GM23248 (cell line): ENCODE measurements around the gene RNF126. TPM values are rescaled to one million over a fixed set of nuclear protein-coding genes. Genes with fewer than 3 reads are reported as not detected.

Source experiments
- DNase-seq: peaks from one replicate; pipeline ENCODE4 v3.0.0-alpha.2; 2015
- H2AFZ ChIP-seq: fragments of 200-600 bp; sonication (generic); 2 replicates; pipeline ENCODE4 v1.6.1; 2016; ENCODE audit warnings: antibody characterized with exemption
- H3F3A ChIP-seq: fragments of 200-600 bp; sonication (generic); 2 replicates; pipeline ENCODE4 v1.6.1; 2016; ENCODE audit warnings: mild to moderate bottlenecking, antibody characterized with exemption, mixed run types; ENCODE audit not compliant: insufficient read depth
- H3K27ac ChIP-seq: fragments of 200-600 bp; sonication (generic); 2 replicates; pipeline ENCODE4 v1.5.1; 2016; ENCODE audit warnings: mild to moderate bottlenecking
- H3K27me3 ChIP-seq: fragments of 200-600 bp; sonication (generic); replicated peaks from 2 replicates; pipeline ENCODE4 v1.6.1; 2016; ENCODE audit warnings: mild to moderate bottlenecking; ENCODE audit not compliant: insufficient read depth
- H3K36me3 ChIP-seq: fragments of 200-600 bp; sonication (generic); 2 replicates; pipeline ENCODE4 v1.6.1; 2016; ENCODE audit warnings: low read depth, mild to moderate bottlenecking
- H3K4me1 ChIP-seq: fragments of 200-600 bp; sonication (generic); 2 replicates; pipeline ENCODE4 v1.6.1; 2016; ENCODE audit warnings: mild to moderate bottlenecking; ENCODE audit not compliant: insufficient read depth
- H3K4me2 ChIP-seq: fragments of 200-600 bp; sonication (generic); one replicate; pipeline ENCODE4 v1.6.1; 2016; ENCODE audit warnings: mild to moderate bottlenecking; ENCODE audit not compliant: unreplicated experiment
- H3K4me3 ChIP-seq: fragments of 200-600 bp; sonication (generic); 2 replicates; pipeline ENCODE4 v1.5.1; 2016; ENCODE audit warnings: mild to moderate bottlenecking
- H3K79me2 ChIP-seq: fragments of 200-600 bp; sonication (generic); 2 replicates; pipeline ENCODE4 v1.6.1; 2016; ENCODE audit warnings: mild to moderate bottlenecking; ENCODE audit not compliant: insufficient read depth
- H3K9ac ChIP-seq: fragments of 200-600 bp; sonication (generic); 2 replicates; pipeline ENCODE4 v1.6.1; 2016; ENCODE audit warnings: mild to moderate bottlenecking
- H3K9me2 ChIP-seq: fragments of 200-600 bp; sonication (generic); 2 replicates; pipeline ENCODE4 v1.6.1; 2016; ENCODE audit warnings: mixed run types, mild to moderate bottlenecking, moderate library complexity; ENCODE audit not compliant: insufficient read depth
- H3K9me3 ChIP-seq: fragments of 200-600 bp; sonication (generic); one replicate; pipeline ENCODE4 v1.6.1; 2017; ENCODE audit warnings: low read depth
- H4K20me1 ChIP-seq: fragments of 200-600 bp; sonication (generic); 2 replicates; pipeline ENCODE4 v1.6.0; 2016; ENCODE audit not compliant: insufficient read depth
- EZH2 ChIP-seq: fragments of 200-600 bp; sonication (generic); IDR thresholded peaks from 2 replicates; pipeline ENCODE4 v1.6.1; 2018; ENCODE audit warnings: antibody characterized with exemption, mild to moderate bottlenecking; ENCODE audit not compliant: insufficient read depth, poor library complexity, severe bottlenecking
- EZH2phosphoT487 ChIP-seq: fragments of 200-600 bp; sonication (generic); IDR thresholded peaks from 2 replicates; pipeline ENCODE4 v1.6.1; 2018; ENCODE audit warnings: antibody characterized with exemption, moderate library complexity, mild to moderate bottlenecking, low read depth; ENCODE audit not compliant: insufficient read depth
- WGBS, 2 experiments: methylation state at CpG; one replicate each; pipeline ENCODE4 v1.1.6; 2015 to 2017; ENCODE audit warnings: low lambda C conversion rate in 2 of 2, low coverage in 1 of 2; ENCODE audit errors: missing lambda C conversion rate in 2 of 2; 5-methylcytosine and 5-hydroxymethylcytosine counted together
- in situ Hi-C: fragments of 300-500 bp; cut with MboI; formaldehyde crosslinking; loops from 2 replicates; pipeline ENCODE4 v1.15.0; 2020
- polyA plus RNA-seq: library from polyadenylated mRNA; unstranded; fragments of >200 nt; fragmentation: Nextera tagmentation; extraction: Ambion mirVana; gene quantifications from 2 replicates; pipeline ENCODE4 v1.2.1, GENCODE V29; 2016
- total RNA-seq: library from RNA; depleted of rRNA; stranded (reverse); fragments of >200 nt; shearing (Covaris generic); gene quantifications from 2 replicates; pipeline ENCODE4 v1.2.3, GENCODE V29; 2014

Gene RNF126
- total and polyA plus RNA-seq, 2 experiments from 2014 or later = 52.7 to 72.4 TPM

DNA sequence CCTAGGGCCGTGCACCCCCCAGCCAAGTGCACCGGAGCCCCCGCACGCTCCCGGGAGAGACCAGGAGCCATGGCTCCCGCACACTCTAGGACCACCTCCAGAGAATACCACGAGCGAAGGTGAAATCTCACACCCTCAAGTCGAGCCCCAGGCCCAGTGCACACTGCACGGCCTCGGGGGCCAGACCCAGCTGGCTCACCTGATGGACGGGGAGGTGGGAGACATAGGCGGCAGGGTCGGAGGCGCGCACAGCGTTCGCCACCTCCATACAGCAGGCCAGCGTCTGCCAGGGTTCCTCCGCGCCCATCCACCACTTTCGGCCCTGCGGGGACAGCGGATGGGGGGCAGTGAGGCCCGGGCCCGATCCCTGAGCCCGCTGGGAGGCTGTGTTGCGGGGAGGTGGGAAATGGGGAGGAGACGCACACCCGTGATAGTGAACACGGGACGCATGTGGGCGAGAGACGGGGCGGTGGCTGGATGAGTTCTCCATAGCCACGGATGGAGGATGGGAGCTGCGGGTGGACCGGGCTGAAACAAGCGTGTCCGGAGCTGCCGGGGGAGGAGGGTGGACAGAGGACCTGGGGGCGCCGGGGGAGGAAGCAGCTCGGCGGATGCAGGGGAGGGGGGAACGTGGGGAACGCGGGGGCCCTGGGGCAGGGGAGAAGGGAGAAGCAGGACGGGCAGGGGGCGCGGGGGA, 42.7 kb downstream of the RNF126 start:
- DNase-seq = no peak
- 92 to 98% methylated on average over 32 to 51 of the region's 51 CpGs for WGBS, 2 experiments
- no peaks in the 10 kb centered on the region for H3K36me3 ChIP-seq

DNA sequence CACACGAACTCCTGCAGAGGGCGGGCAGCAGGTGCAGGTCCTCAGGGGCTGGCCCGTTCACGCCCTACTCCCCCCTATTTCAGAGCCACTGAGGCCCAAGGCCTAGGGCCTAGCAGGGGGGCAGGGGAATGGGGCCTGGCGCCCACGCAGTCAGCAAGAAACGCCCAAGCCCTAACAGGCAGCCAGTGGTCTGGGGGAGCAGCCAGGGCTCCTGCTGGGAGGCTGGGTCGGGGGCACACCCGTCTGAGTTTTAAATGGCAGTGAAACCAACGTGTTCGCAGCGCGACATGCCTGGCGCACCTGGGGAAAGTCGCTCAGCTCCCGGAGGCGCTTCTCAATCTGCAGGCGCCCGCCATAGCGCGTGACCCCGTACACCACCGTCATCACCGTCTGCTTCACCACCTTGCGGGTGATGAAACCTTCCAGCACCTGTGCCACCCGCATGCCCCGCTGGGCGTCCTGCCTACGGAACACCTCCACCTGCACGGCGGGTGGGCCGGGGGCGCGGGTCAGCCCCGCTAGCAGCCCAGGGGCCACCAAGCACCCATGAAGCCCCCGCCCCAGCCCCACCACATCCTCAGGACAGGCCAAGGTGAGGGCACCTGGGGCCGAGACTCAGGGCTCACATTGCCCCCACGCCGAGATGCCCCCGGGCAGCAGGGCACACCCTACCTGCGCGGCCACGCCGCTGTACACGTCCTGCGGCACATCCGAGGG, 43.6 kb downstream of the RNF126 start:
- in situ Hi-C loops = no loop called here
- TF ChIP-seq EZH2phosphoT487 = no peak
- no peak for TF ChIP-seq EZH2
- H3K79me2 ChIP-seq = no peaks in the 10 kb centered on the region
- no peak overlapping the region for H2AFZ ChIP-seq
- no peak overlapping the region for H3K27ac ChIP-seq
- H3K4me2 ChIP-seq = no peak overlapping the region
- no peaks in the 10 kb centered on the region for H3K36me3 ChIP-seq
- H3K9me2 ChIP-seq = no peaks in the 10 kb centered on the region
- WGBS, 2 experiments = 96% methylated on average over 35 to 41 of the region's 47 CpGs
- no peaks in the 10 kb centered on the region for H3K4me1 ChIP-seq
- H3K9me3 ChIP-seq = no peaks in the 10 kb centered on the region
- DNase-seq = no peak
- H3K4me3 ChIP-seq = no peak overlapping the region
- no peaks in the 10 kb centered on the region for H3K27me3 ChIP-seq
- H4K20me1 ChIP-seq = no peaks in the 10 kb centered on the region
- H3F3A ChIP-seq = no peaks in the 10 kb centered on the region
- no peak overlapping the region for H3K9ac ChIP-seq

More for the DNA sequence above, 42.7 kb downstream of the RNF126 start:
- no peak for TF ChIP-seq EZH2
- no peak for TF ChIP-seq EZH2phosphoT487
- Histone ChIP-seq H3K27ac (no peak overlapping the region), H3K9me2 (no peaks in the 10 kb centered on the region), H3K79me2 (no peaks in the 10 kb centered on the region), H2AFZ (no peak overlapping the region), H3K27me3 (no peaks in the 10 kb centered on the region), H3K4me2 (no peak overlapping the region), H3K4me3 (no peak overlapping the region), H3K9me3 (no peaks in the 10 kb centered on the region), H3K4me1 (no peaks in the 10 kb centered on the region), H3K9ac (no peak overlapping the region), H4K20me1 (no peaks in the 10 kb centered on the region), H3F3A (no peaks in the 10 kb centered on the region)
- in situ Hi-C loops = no loop called here

DNA sequence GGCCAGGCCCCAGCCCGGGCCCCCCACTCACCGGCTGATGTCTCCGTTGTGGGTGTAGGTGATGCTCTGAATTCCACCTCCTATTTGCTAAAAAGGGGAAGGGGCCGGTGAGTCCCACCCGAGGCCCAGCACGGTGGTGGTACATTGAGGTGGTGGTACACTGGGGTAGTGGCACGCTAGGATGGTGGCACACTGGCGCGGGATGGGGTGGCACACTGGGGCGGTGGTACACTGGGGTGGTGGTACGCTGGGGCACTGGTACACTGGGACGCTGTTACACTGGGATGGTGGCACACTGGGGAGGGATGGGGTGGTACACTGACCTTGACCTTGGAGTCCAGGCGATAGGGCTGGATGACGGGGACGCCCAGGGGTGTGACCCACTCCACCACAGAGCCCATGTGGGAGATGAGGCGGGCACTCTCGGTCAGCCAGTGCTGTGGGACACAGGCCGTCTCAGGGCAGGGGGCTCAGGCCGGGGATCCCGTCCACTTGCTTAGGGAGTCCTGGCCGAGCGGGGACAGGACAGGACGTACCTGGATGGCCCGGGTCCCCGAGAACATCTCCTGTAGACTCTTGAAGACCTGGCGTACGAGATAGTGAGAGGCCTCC, 44.2 kb downstream of the RNF126 start:
- no peak for DNase-seq
- Histone ChIP-seq H3K9me2 (no peaks in the 10 kb centered on the region), H3K4me2 (no peak overlapping the region), H3K9me3 (no peaks in the 10 kb centered on the region), H3K27ac (no peak overlapping the region), H3K27me3 (no peaks in the 10 kb centered on the region), H3K36me3 (no peaks in the 10 kb centered on the region), H3K79me2 (no peaks in the 10 kb centered on the region), H3K4me1 (no peaks in the 10 kb centered on the region), H2AFZ (no peak overlapping the region), H3K9ac (no peak overlapping the region), H3F3A (no peaks in the 10 kb centered on the region), H4K20me1 (no peaks in the 10 kb centered on the region), H3K4me3 (no peak overlapping the region)
- TF ChIP-seq EZH2phosphoT487 (no peak), EZH2 (no peak)
- in situ Hi-C loops = no loop called here
- 97% methylated on average over 26 to 27 of the region's 27 CpGs for WGBS, 2 experiments

DNA sequence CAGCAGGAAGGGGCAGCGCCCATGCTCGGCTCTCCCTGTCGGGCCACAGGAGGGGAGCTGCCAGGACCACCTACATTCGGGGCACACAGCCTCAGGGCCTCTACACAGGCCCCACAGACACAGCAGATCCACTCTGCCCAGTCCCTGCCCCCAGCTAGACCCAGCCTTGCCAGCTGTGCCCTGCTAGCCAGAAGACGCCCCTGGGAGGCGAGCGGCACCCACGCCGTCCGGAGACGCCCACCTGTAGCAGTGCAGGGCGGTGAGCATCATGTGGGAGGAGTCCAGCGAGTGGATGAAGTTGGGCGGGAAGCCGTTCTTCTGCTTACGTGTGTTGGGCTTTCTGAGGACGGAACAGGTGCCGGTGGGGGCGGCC, 44.8 kb downstream of the RNF126 start:
- in situ Hi-C loops = no loop called here
- Histone ChIP-seq H3K36me3 (no peaks in the 10 kb centered on the region), H3K27me3 (no peaks in the 10 kb centered on the region), H4K20me1 (no peaks in the 10 kb centered on the region), H3K9ac (no peak overlapping the region), H3K9me3 (no peaks in the 10 kb centered on the region), H3K4me1 (no peaks in the 10 kb centered on the region), H3K9me2 (no peaks in the 10 kb centered on the region), H3K4me3 (no peak overlapping the region), H3K27ac (no peak overlapping the region), H3K79me2 (no peaks in the 10 kb centered on the region), H2AFZ (no peak overlapping the region), H3F3A (no peaks in the 10 kb centered on the region), H3K4me2 (no peak overlapping the region)
- TF ChIP-seq EZH2phosphoT487 (no peak), EZH2 (no peak)
- no peak for DNase-seq
- WGBS, 2 experiments = 99% methylated on average over 15 to 19 of the region's 19 CpGs
